Retinal pigment epithelial cell (primary cell): ENCODE measurements around the gene PRPF6.

ENCODE experiments used
- DNase-seq: peaks from one replicate; pipeline ENCODE4 v3.0.0-alpha.2; 2010; ENCODE audit warnings: low read depth
- H3K4me3 ChIP-seq: 2 replicates; pipeline ENCODE4 v1.5.1; 2011; ENCODE audit warnings: mild to moderate bottlenecking, low read length, control low read depth, moderate library complexity
- CTCF ChIP-seq: conservative IDR thresholded peaks from 2 replicates; pipeline ENCODE4 v1.5.1; 2011; ENCODE audit warnings: low read depth, low read length, control low read depth, inconsistent platforms

The PRPF6 gene

GRCh38 chr20:64078934-64079272, 98.0 kb downstream of the PRPF6 start:
- H3K4me3 ChIP-seq, result peak overlapping the region; percentile 57
- no peak for DNase-seq
- TF ChIP-seq CTCF, result no peak

- TF ChIP-seq CTCF, result no peak
- H3K4me3 ChIP-seq, result peak within 1 kb of the TSS; percentile 57
- no peak for DNase-seq
Observed at GRCh38 chr20:64079273-64080012, 98.5 kb downstream of the PRPF6 start, which contains the start of gene RGS19. RGS19 (minus strand) TSS chr20:64079518; CDS start chr20:64076886, 2,632 bp downstream.

GRCh38 chr20:64080013-64080812, 99.3 kb downstream of the PRPF6 start, which contains the start of gene OPRL1:
OPRL1 (plus strand) TSS chr20:64080082; CDS start chr20:64092721, 12,639 bp downstream.
- DNase-seq, result no peak
- peak within 1 kb of the TSS; percentile 57 for H3K4me3 ChIP-seq
- no peak for TF ChIP-seq CTCF

GRCh38 chr20:64080813-64081623, 100.1 kb downstream of the PRPF6 start:
- TF ChIP-seq CTCF, result no peak
- H3K4me3 ChIP-seq, result no peak overlapping the region
- DNase-seq, result no peak

- DNase-seq, result no peak
- H3K4me3 ChIP-seq, result no peak overlapping the region
- TF ChIP-seq CTCF, result no peak
Observed at GRCh38 chr20:64081624-64081964, 100.7 kb downstream of the PRPF6 start.

GRCh38 chr20:64082126-64082731, 101.3 kb downstream of the PRPF6 start:
- no peak for TF ChIP-seq CTCF
- no peak overlapping the region for H3K4me3 ChIP-seq
- DNase-seq, result no peak
